Smooth muscle cell (in vitro differentiated cells): ENCODE measurements around the gene ZGPAT. TPM values are rescaled to one million over a fixed set of nuclear protein-coding genes. Genes with fewer than 3 reads are reported as not detected.
"Not testable (repeated sequence)": the region's sequence is repeated elsewhere in the genome, so short reads cannot be mapped to it uniquely, and the experiment has no call there.

Experiments
- DNase-seq: peaks from one replicate; lab custom pipeline; 2025; ENCODE audit not compliant: unreplicated experiment; lab: John Stamatoyannopoulos, UW
- H2AFZ ChIP-seq: fragments of 200-600 bp; sonication (generic); 2 replicates; pipeline ENCODE4 v1.6.0; 2016; ENCODE audit warnings: antibody characterized with exemption, low read depth, mild to moderate bottlenecking
- H3F3A ChIP-seq: fragments of 200-600 bp; sonication (generic); 2 replicates; pipeline ENCODE4 v1.6.0; 2017; ENCODE audit warnings: antibody characterized with exemption, low read depth
- H3K27ac ChIP-seq: fragments of 200-600 bp; sonication (generic); 2 replicates; pipeline ENCODE4 v1.5.1; 2016; ENCODE audit warnings: low read depth, mild to moderate bottlenecking
- H3K27me3 ChIP-seq: fragments of 200-600 bp; sonication (generic); 2 replicates; pipeline ENCODE4 v1.6.1; 2016; ENCODE audit warnings: low read depth, mild to moderate bottlenecking
- H3K36me3 ChIP-seq: fragments of 200-600 bp; sonication (generic); 2 replicates; pipeline ENCODE4 v1.5.1; 2016; ENCODE audit warnings: low read depth
- H3K4me1 ChIP-seq: fragments of 200-600 bp; sonication (generic); 2 replicates; pipeline ENCODE4 v1.5.1; 2016; ENCODE audit warnings: low read depth
- H3K4me2 ChIP-seq: fragments of 200-600 bp; sonication (generic); 2 replicates; pipeline ENCODE4 v1.6.0; 2016; ENCODE audit warnings: mild to moderate bottlenecking
- H3K4me3 ChIP-seq: fragments of 200-600 bp; sonication (generic); 2 replicates; pipeline ENCODE4 v1.5.1; 2016; ENCODE audit warnings: mild to moderate bottlenecking
- H3K79me2 ChIP-seq: fragments of 200-600 bp; sonication (generic); 2 replicates; pipeline ENCODE4 v1.6.0; 2016; ENCODE audit warnings: low read depth, mild to moderate bottlenecking
- H3K9ac ChIP-seq: fragments of 200-600 bp; sonication (generic); 2 replicates; pipeline ENCODE4 v1.6.0; 2016; ENCODE audit warnings: low read depth
- H3K9me3 ChIP-seq: fragments of 200-600 bp; sonication (generic); replicated peaks from 2 replicates; pipeline ENCODE4 v1.5.1; 2016; ENCODE audit warnings: low read depth
- H4K20me1 ChIP-seq: fragments of 200-600 bp; sonication (generic); 2 replicates; pipeline ENCODE4 v1.6.0; 2016; ENCODE audit warnings: low read depth
- CTCF ChIP-seq: fragments of 200-600 bp; sonication (generic); IDR thresholded peaks from 2 replicates; pipeline ENCODE4 v1.5.1; 2017; ENCODE audit warnings: borderline replicate concordance, mild to moderate bottlenecking, antibody characterized with exemption; ENCODE audit not compliant: insufficient read depth, poor library complexity, severe bottlenecking
- WGBS: methylation state at CpG from one replicate; pipeline ENCODE4 v1.1.7; 2016; ENCODE audit warnings: low lambda C conversion rate; 5-methylcytosine and 5-hydroxymethylcytosine counted together
- polyA plus RNA-seq: library from polyadenylated mRNA; unstranded; fragments of >200 nt; fragmentation: Nextera tagmentation; extraction: Ambion mirVana; gene quantifications from 2 replicates; pipeline ENCODE4 v1.2.1, GENCODE V29; 2016
- total RNA-seq: library from RNA; depleted of rRNA; stranded (reverse); fragments of >200 nt; gene quantifications from 2 replicates; pipeline ENCODE4 v1.2.3, GENCODE V29; 2014

Gene ZGPAT
- total and polyA plus RNA-seq, 2 experiments from 2014 or later, result 13.8 to 32.3 TPM

- Histone ChIP-seq H3K4me2 (no peak overlapping the region), H3K27ac (no peak overlapping the region), H3K4me3 (no peak overlapping the region), H4K20me1 (no peaks in the 10 kb centered on the region), H3K9me3 (no peaks in the 10 kb centered on the region), H3K9ac (no peak overlapping the region), H3K36me3 (no peaks in the 10 kb centered on the region), H2AFZ (no peak overlapping the region), H3K79me2 (no peaks in the 10 kb centered on the region), H3K27me3 (no peaks in the 10 kb centered on the region), H3K4me1 (no peaks in the 10 kb centered on the region), H3F3A (no peaks in the 10 kb centered on the region)
- TF ChIP-seq CTCF, result no peak
- no peak for DNase-seq
- WGBS, result 96% methylated on average over 12 of the region's 14 CpGs
Observed at GRCh38 chr20:63665708-63666107, 42.1 kb upstream of the ZGPAT start.

- Histone ChIP-seq H3K79me2 (no peaks in the 10 kb centered on the region), H3F3A (no peaks in the 10 kb centered on the region), H3K36me3 (no peaks in the 10 kb centered on the region), H3K9ac (no peak overlapping the region), H3K9me3 (no peaks in the 10 kb centered on the region), H3K27me3 (no peaks in the 10 kb centered on the region), H3K4me1 (no peaks in the 10 kb centered on the region), H4K20me1 (no peaks in the 10 kb centered on the region), H3K4me3 (no peak overlapping the region), H3K4me2 (no peak overlapping the region), H2AFZ (no peak overlapping the region), H3K27ac (no peak overlapping the region)
- no peak for DNase-seq
- WGBS, result 97% methylated on average over 7 of the region's 16 CpGs
- no peak for TF ChIP-seq CTCF
Observed at GRCh38 chr20:63667858-63668257, 40.0 kb upstream of the ZGPAT start.

GRCh38 chr20:63668351-63668750 is 39.5 kb upstream of the ZGPAT start:
- no peaks in the 10 kb centered on the region for H3K27me3 ChIP-seq
- H3K9me3 ChIP-seq, result no peaks in the 10 kb centered on the region
- no peak for DNase-seq
- no peak overlapping the region for H3K4me3 ChIP-seq
- H3F3A ChIP-seq, result no peaks in the 10 kb centered on the region
- no peak for TF ChIP-seq CTCF
- H4K20me1 ChIP-seq, result no peaks in the 10 kb centered on the region
- H3K4me2 ChIP-seq, result no peak overlapping the region
- H3K36me3 ChIP-seq, result no peaks in the 10 kb centered on the region
- no peaks in the 10 kb centered on the region for H3K79me2 ChIP-seq
- H3K9ac ChIP-seq, result no peak overlapping the region
- WGBS, result 96% methylated on average over 9 of the region's 11 CpGs
- no peak overlapping the region for H3K27ac ChIP-seq
- H3K4me1 ChIP-seq, result no peaks in the 10 kb centered on the region
- H2AFZ ChIP-seq, result no peak overlapping the region

GRCh38 chr20:63671695-63672094 is 36.1 kb upstream of the ZGPAT start:
- 97% methylated on average over 12 of the region's 12 CpGs for WGBS
- not testable (repeated sequence) for H4K20me1 ChIP-seq, H2AFZ ChIP-seq, H3K79me2 ChIP-seq, H3F3A ChIP-seq, H3K9me3 ChIP-seq, H3K27ac ChIP-seq, H3K36me3 ChIP-seq, H3K4me3 ChIP-seq, H3K4me1 ChIP-seq, DNase-seq, H3K4me2 ChIP-seq, H3K9ac ChIP-seq, H3K27me3 ChIP-seq
